Ascending aorta (tissue), 2 donors: ENCODE measurements around the gene NTF3. TPM values are rescaled to one million over a fixed set of nuclear protein-coding genes. Genes with fewer than 3 reads are reported as not detected.

Source experiments
- DNase-seq, 2 donors: peaks; one replicate each; pipeline ENCODE4 v3.0.0-alpha.2; 2019; ENCODE audit warnings: low spot score in 2 of 2
- H3K27ac ChIP-seq, 2 donors: fragments of 200-600 bp; sonication (generic); one replicate each; pipeline ENCODE4 v1.5.1; 2016 to 2017; ENCODE audit warnings: mild to moderate bottlenecking in 1 of 2
- H3K27me3 ChIP-seq: fragments of 200-600 bp; sonication (generic); one replicate; pipeline ENCODE4 v1.5.1; 2017
- H3K36me3 ChIP-seq, 2 donors: fragments of 200-600 bp; sonication (generic); one replicate each; pipeline ENCODE4 v1.5.1; 2016
- H3K4me1 ChIP-seq, 2 donors: fragments of 200-600 bp; sonication (generic); one replicate each; pipeline ENCODE4 v1.5.1; 2016 to 2017; ENCODE audit warnings: mild to moderate bottlenecking in 1 of 2
- H3K4me3 ChIP-seq, 2 donors: fragments of 200-600 bp; sonication (generic); one replicate each; pipeline ENCODE4 v1.5.1; 2016 to 2017; ENCODE audit warnings: mild to moderate bottlenecking in 1 of 2
- H3K9me3 ChIP-seq, 2 donors: fragments of 200-600 bp; sonication (generic); one replicate each; pipeline ENCODE4 v1.5.1; 2016
- intact Hi-C: fragments of 100-400 bp; cut with DNase I; formaldehyde crosslinking; loops from one replicate; pipeline ENCODE4 v1.15.1; 2023
- total RNA-seq: library from RNA; depleted of rRNA; stranded (reverse); fragments of >200 nt; gene quantifications from one replicate; pipeline ENCODE4 v1.1.0, GENCODE V29; 2016
- TF ChIP-seq, protein P1 (sequence below), 3 experiments: fragments of 200-600 bp in 2 of 3; fragments of 450-650 bp in 1 of 3; sonication (generic) in 2 of 3; IDR thresholded peaks; one replicate each; pipeline ENCODE4 v1.5.1; 2016 to 2019; ENCODE audit warnings: antibody characterized with exemption in 3 of 3, mild to moderate bottlenecking in 1 of 3, moderate library complexity in 1 of 3

NTF3 gene
- total RNA-seq, 1 donor from 2014 or later = 58.9 TPM

DNA sequence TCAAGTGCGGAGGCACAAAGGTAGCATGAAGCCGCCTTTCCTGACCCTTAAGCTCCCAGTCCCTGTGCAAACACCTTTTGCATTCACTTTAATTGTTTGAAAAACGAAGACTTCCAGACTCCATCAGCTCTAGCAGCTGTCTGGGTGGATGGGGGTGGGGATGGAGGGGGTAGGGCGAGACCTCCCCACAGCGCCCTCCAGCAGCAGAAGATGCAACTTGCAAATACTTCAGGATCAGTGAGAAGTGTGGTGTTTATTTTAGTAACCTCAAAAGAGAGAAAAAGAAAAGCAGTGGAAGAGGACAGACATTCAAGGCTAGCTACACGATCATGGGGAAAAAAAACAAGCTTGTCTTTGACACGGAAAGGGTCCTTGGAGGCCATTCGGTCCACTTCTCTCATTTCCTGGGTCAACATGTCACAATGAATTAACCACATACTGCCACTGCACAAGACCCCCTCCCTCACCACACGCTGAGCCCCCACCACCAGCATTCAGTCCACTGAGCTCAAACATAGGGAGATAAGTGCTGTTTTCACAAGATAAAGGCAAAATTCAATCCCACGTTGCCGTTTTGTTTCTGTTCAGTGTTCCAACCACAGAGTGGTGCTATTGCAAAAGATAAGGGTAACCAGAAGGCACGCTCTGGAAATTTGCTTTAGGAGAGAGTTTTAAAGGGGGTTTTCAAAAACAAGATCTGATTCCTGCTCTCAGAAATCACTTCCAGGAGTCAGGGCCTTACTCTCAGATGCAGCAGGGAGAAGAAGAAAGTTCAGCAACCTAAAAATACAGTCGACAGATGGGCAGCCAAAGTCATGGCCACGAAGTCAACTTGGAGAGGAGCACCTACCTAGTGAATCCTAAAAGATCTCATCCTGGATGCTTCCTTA, 3.3 kb upstream of the NTF3 start:
- DNase-seq = no peak
- H3K27ac ChIP-seq = peak overlapping the region; percentile 88 to 92
- intact Hi-C loops = loop anchor here (1.0 to 10.0 kb wide), 7 partner anchors 14 to 571 kb away; no protein-coding TSS in a partner anchor
- no peak overlapping the region for H3K4me3 ChIP-seq
- TF ChIP-seq, protein P1, sequence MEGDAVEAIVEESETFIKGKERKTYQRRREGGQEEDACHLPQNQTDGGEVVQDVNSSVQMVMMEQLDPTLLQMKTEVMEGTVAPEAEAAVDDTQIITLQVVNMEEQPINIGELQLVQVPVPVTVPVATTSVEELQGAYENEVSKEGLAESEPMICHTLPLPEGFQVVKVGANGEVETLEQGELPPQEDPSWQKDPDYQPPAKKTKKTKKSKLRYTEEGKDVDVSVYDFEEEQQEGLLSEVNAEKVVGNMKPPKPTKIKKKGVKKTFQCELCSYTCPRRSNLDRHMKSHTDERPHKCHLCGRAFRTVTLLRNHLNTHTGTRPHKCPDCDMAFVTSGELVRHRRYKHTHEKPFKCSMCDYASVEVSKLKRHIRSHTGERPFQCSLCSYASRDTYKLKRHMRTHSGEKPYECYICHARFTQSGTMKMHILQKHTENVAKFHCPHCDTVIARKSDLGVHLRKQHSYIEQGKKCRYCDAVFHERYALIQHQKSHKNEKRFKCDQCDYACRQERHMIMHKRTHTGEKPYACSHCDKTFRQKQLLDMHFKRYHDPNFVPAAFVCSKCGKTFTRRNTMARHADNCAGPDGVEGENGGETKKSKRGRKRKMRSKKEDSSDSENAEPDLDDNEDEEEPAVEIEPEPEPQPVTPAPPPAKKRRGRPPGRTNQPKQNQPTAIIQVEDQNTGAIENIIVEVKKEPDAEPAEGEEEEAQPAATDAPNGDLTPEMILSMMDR (IDR thresholded peaks at IDR 0.05) = peak; percentile 60 to 74 (median 61)
- H3K27me3 ChIP-seq = no peaks in the 10 kb centered on the region
- H3K36me3 ChIP-seq = no peaks in the 10 kb centered on the region
- peaks cover 0 to 11% of the 10 kb centered on the region in 2 donors for H3K4me1 ChIP-seq
- H3K9me3 ChIP-seq = no peaks in the 10 kb centered on the region

GRCh38 chr12:5429741-5430557, 2.0 kb upstream of the NTF3 start:
- intact Hi-C loops = loop anchor here (2.0 to 10.0 kb wide), 9 partner anchors 13 to 1158 kb away; partner anchors contain the start of gene CCND2
- Histone ChIP-seq H3K9me3 (no peaks in the 10 kb centered on the region), H3K27ac (peak overlapping the region; percentile 88 to 92), H3K27me3 (no peaks in the 10 kb centered on the region), H3K4me3 (peak overlapping the region; percentile 64 to 79), H3K36me3 (no peaks in the 10 kb centered on the region), H3K4me1 (peaks cover 0 to 11% of the 10 kb centered on the region in 2 donors)
- DNase-seq = no peak
- TF ChIP-seq, protein P1 (IDR thresholded peaks at IDR 0.05) = no peak

- no peaks in the 10 kb centered on the region for H3K36me3 ChIP-seq
- no peaks in the 10 kb centered on the region for H3K9me3 ChIP-seq
- intact Hi-C loops = loop anchor here (5.0 kb wide), 3 partner anchors 349 to 1159 kb away; partner anchors contain the start of gene CCND2
- H3K4me3 ChIP-seq = peak overlapping the region; percentile 64 to 79
- H3K27ac ChIP-seq = peak overlapping the region; percentile 88 to 92
- H3K4me1 ChIP-seq = peaks cover 0 to 17% of the 10 kb centered on the region in 2 donors
- no peak for DNase-seq
- no peaks in the 10 kb centered on the region for H3K27me3 ChIP-seq
- TF ChIP-seq, protein P1 (IDR thresholded peaks at IDR 0.05) = no peak
Observed at GRCh38 chr12:5430641-5431603, 986 bp upstream of the NTF3 start.

- H3K4me1 ChIP-seq = peaks cover 0 to 34% of the 10 kb centered on the region in 2 donors
Observed at GRCh38 chr12:5433081-5433844, 1.4 kb downstream of the NTF3 start.

More at GRCh38 chr12:5433081-5433844, 1.4 kb downstream of the NTF3 start:
- TF ChIP-seq, protein P1 (IDR thresholded peaks at IDR 0.05) = no peak
- intact Hi-C loops = loop anchor here (5.0 kb wide), 3 partner anchors 351 to 1161 kb away; partner anchors contain the start of gene CCND2
- Histone ChIP-seq H3K27ac (peak overlapping the region; percentile 88 to 92), H3K4me3 (peak overlapping the region; percentile 64 to 79), H3K27me3 (no peaks in the 10 kb centered on the region), H3K9me3 (no peaks in the 10 kb centered on the region), H3K36me3 (no peaks in the 10 kb centered on the region)
- no peak for DNase-seq
